Prostate gland (tissue), 2 donors: ENCODE results near the gene STEAP2. TPM values are rescaled to one million over a fixed set of nuclear protein-coding genes. Genes with fewer than 3 reads are reported as not detected.
"Not testable (repeated sequence)": the region's sequence is repeated elsewhere in the genome, so short reads cannot be mapped to it uniquely, and the experiment has no call there.

Experiments
- DNase-seq: peaks from one replicate; pipeline ENCODE4 v3.0.0-alpha.2; 2019; ENCODE audit warnings: low spot score
- H3K27ac ChIP-seq, 2 donors: fragments of 200-600 bp; sonication (generic); 2 replicates each; pipeline ENCODE4 v1.5.1; 2017 to 2019
- H3K27me3 ChIP-seq: fragments of 200-600 bp; sonication (generic); replicated peaks from 2 replicates; pipeline ENCODE4 v1.5.1; 2019; ENCODE audit not compliant: insufficient read depth
- H3K36me3 ChIP-seq, 2 donors: fragments of 200-600 bp; sonication (generic); 1 replicate in 1 of 2; 2 replicates in 1 of 2; pipeline versions ENCODE4 v1.5.1 to v1.8.1; 2017 to 2019
- H3K4me1 ChIP-seq: fragments of 200-600 bp; sonication (generic); replicated peaks from 2 replicates; pipeline ENCODE4 v1.5.1; 2019
- H3K4me3 ChIP-seq, 2 donors: fragments of 200-600 bp; sonication (generic); 2 replicates each; pipeline ENCODE4 v1.5.1; 2017 to 2019
- H3K9me3 ChIP-seq: fragments of 200-600 bp; sonication (generic); 2 replicates; pipeline ENCODE4 v1.5.1; 2017
- CTCF ChIP-seq, 4 experiments: fragments of 200-600 bp in 2 of 4; fragments of 450-650 bp in 2 of 4; sonication (generic) in 2 of 4; IDR thresholded peaks; 1 replicate in 3 of 4; 2 replicates in 1 of 4; pipeline ENCODE4 v1.5.1; 2016 to 2019; ENCODE audit warnings: antibody characterized with exemption in 4 of 4, mild to moderate bottlenecking in 2 of 4, moderate library complexity in 2 of 4
- POLR2A ChIP-seq: fragments of 450-650 bp; IDR thresholded peaks from one replicate; pipeline ENCODE4 v1.6.1; 2016; ENCODE audit warnings: antibody characterized with exemption, mild to moderate bottlenecking
- POLR2AphosphoS5 ChIP-seq: sonication (generic); formaldehyde crosslinking; IDR thresholded peaks from one replicate; pipeline ENCODE4 v1.6.1; 2017; ENCODE audit warnings: antibody characterized with exemption
- WGBS: methylation state at CpG from one replicate; pipeline ENCODE4 v1.1.5; 2018; 5-methylcytosine and 5-hydroxymethylcytosine counted together
- intact Hi-C: fragments of 100-400 bp; cut with DNase I; formaldehyde crosslinking; loops from one replicate; pipeline ENCODE4 v1.14.2; 2022
- total RNA-seq, 2 donors: library from RNA; depleted of rRNA; stranded (reverse); fragments of >200 nt; gene quantifications; one replicate each; pipeline ENCODE4 v1.1.0, GENCODE V29; 2016

The STEAP2 gene
- total RNA-seq, 2 donors from 2014 or later = 167 to 555 TPM

- no peak for TF ChIP-seq POLR2A
- no peak for TF ChIP-seq CTCF (IDR thresholded peaks at IDR 0.05)
- TF ChIP-seq POLR2AphosphoS5 = no peak
- 93% methylated on average over 2 of the region's 2 CpGs for WGBS
- Histone ChIP-seq H3K27ac (no peak overlapping the region), H3K4me1 (no peaks in the 10 kb centered on the region), H3K4me3 (no peak overlapping the region), H3K27me3 (no peaks in the 10 kb centered on the region), H3K9me3 (no peaks in the 10 kb centered on the region), H3K36me3 (no peaks in the 10 kb centered on the region)
- DNase-seq = no peak
- intact Hi-C loops = no loop called here
Measured at GRCh38 chr7:90178166-90178565, 33.4 kb upstream of the STEAP2 start.

GRCh38 chr7:90178679-90179278 lies 32.8 kb upstream of the STEAP2 start:
- peak overlapping the region in 1 of 2 donors; percentile 73 for H3K27ac ChIP-seq
- H3K36me3 ChIP-seq = no peaks in the 10 kb centered on the region
- no peak overlapping the region for H3K4me3 ChIP-seq
- TF ChIP-seq POLR2AphosphoS5 (no peak), POLR2A (no peak), CTCF (IDR thresholded peaks at IDR 0.05) (no peak)
- 57% methylated on average over 6 of the region's 6 CpGs for WGBS
- intact Hi-C loops = no loop called here
- H3K4me1 ChIP-seq = no peaks in the 10 kb centered on the region
- H3K9me3 ChIP-seq = no peaks in the 10 kb centered on the region
- no peak for DNase-seq
- H3K27me3 ChIP-seq = no peaks in the 10 kb centered on the region

- no peak for DNase-seq
- no peaks in the 10 kb centered on the region for H3K4me1 ChIP-seq
- peak overlapping the region; percentile 44 to 73 for H3K27ac ChIP-seq
- TF ChIP-seq POLR2A = no peak
- TF ChIP-seq POLR2AphosphoS5 = peak; percentile 69
- no peak for TF ChIP-seq CTCF (IDR thresholded peaks at IDR 0.05)
- H3K9me3 ChIP-seq = no peaks in the 10 kb centered on the region
- no peaks in the 10 kb centered on the region for H3K36me3 ChIP-seq
- H3K4me3 ChIP-seq = no peak overlapping the region
- no peaks in the 10 kb centered on the region for H3K27me3 ChIP-seq
- 28% methylated on average over 1 of the region's 1 CpG for WGBS
- intact Hi-C loops = no loop called here
Measured at GRCh38 chr7:90180011-90180585, 31.4 kb upstream of the STEAP2 start.

- H3K27me3 ChIP-seq = no peaks in the 10 kb centered on the region
- H3K27ac ChIP-seq = peak overlapping the region; percentile 44 to 73
- intact Hi-C loops = no loop called here
- no peaks in the 10 kb centered on the region for H3K9me3 ChIP-seq
- DNase-seq = no peak
- H3K4me1 ChIP-seq = no peaks in the 10 kb centered on the region
- H3K36me3 ChIP-seq = no peaks in the 10 kb centered on the region
- TF ChIP-seq POLR2A = no peak
- TF ChIP-seq CTCF (IDR thresholded peaks at IDR 0.05) = no peak
- no peak for TF ChIP-seq POLR2AphosphoS5
- H3K4me3 ChIP-seq = no peak overlapping the region
Measured at GRCh38 chr7:90180649-90181048, 30.9 kb upstream of the STEAP2 start.

- Histone ChIP-seq H3K27ac (peak overlapping the region; percentile 26 to 73), H3K4me3 (no peak overlapping the region), H3K27me3 (no peaks in the 10 kb centered on the region), H3K36me3 (no peaks in the 10 kb centered on the region), H3K9me3 (no peaks in the 10 kb centered on the region), H3K4me1 (no peaks in the 10 kb centered on the region)
- TF ChIP-seq CTCF (IDR thresholded peaks at IDR 0.05) (no peak), POLR2AphosphoS5 (peak; percentile 51)
- DNase-seq = peak; percentile 47
- intact Hi-C loops = no loop called here
Measured at GRCh38 chr7:90181485-90181884, 30.1 kb upstream of the STEAP2 start.

GRCh38 chr7:90186290-90186689 lies 25.2 kb upstream of the STEAP2 start:
- intact Hi-C loops, H3K9me3 ChIP-seq, H3K27ac ChIP-seq, H3K36me3 ChIP-seq, DNase-seq, H3K4me1 ChIP-seq, H3K27me3 ChIP-seq, H3K4me3 ChIP-seq: not testable (repeated sequence)
- WGBS = 85% methylated on average over 4 of the region's 4 CpGs
